ENCODE measurements around the gene SAMD4A.
A peak's percentile ranks its signal among the peaks of the same experiment; 100 is the strongest.

Gene SAMD4A

GRCh38 chr14:54638135-54638446 lies 71.2 kb downstream of the SAMD4A start:
- no peak for DNase-seq

GRCh38 chr14:54639611-54640010 lies 72.7 kb downstream of the SAMD4A start:
- no peak for DNase-seq

- DNase-seq: no peak
Observed at GRCh38 chr14:54640506-54640905, 73.6 kb downstream of the SAMD4A start.

GRCh38 chr14:54642121-54642520 lies 75.2 kb downstream of the SAMD4A start:
- no peak for DNase-seq

GRCh38 chr14:54642801-54643695 lies 76.1 kb downstream of the SAMD4A start:
- peak; percentile 3 for DNase-seq

GRCh38 chr14:54643696-54644176 lies 76.8 kb downstream of the SAMD4A start:
- DNase-seq: no peak

- DNase-seq: no peak
Observed at GRCh38 chr14:54645639-54646038, 78.7 kb downstream of the SAMD4A start.

GRCh38 chr14:54646626-54647025 lies 79.7 kb downstream of the SAMD4A start:
- no peak for DNase-seq

GRCh38 chr14:54647378-54647777 lies 80.5 kb downstream of the SAMD4A start:
- DNase-seq: no peak

- DNase-seq: no peak
Observed at GRCh38 chr14:54649056-54649455, 82.1 kb downstream of the SAMD4A start.

- DNase-seq: no peak
Observed at GRCh38 chr14:54650331-54650958, 83.5 kb downstream of the SAMD4A start.

GRCh38 chr14:54650959-54651351 lies 84.0 kb downstream of the SAMD4A start:
- no peak for DNase-seq

GRCh38 chr14:54651649-54652048 lies 84.7 kb downstream of the SAMD4A start:
- DNase-seq: no peak

GRCh38 chr14:54652188-54652587 lies 85.3 kb downstream of the SAMD4A start:
- no peak for DNase-seq

GRCh38 chr14:54652605-54653052 lies 85.7 kb downstream of the SAMD4A start:
- DNase-seq: no peak

- no peak for DNase-seq
Observed at GRCh38 chr14:54653712-54654469, 87.0 kb downstream of the SAMD4A start.

GRCh38 chr14:54654605-54655004 lies 87.7 kb downstream of the SAMD4A start:
- no peak for DNase-seq

GRCh38 chr14:54658836-54659235 lies 91.9 kb downstream of the SAMD4A start:
- DNase-seq: no peak

GRCh38 chr14:54659365-54659764 lies 92.4 kb downstream of the SAMD4A start:
- no peak for DNase-seq

- DNase-seq: no peak
Observed at GRCh38 chr14:54660604-54661111, 93.7 kb downstream of the SAMD4A start.

GRCh38 chr14:54662491-54663133 lies 95.7 kb downstream of the SAMD4A start:
- DNase-seq: no peak

- no peak for DNase-seq
Observed at GRCh38 chr14:54664961-54665360, 98.0 kb downstream of the SAMD4A start.

- no peak for DNase-seq
Observed at GRCh38 chr14:54665946-54666345, 99.0 kb downstream of the SAMD4A start.

Data from RPMI8226 (cell line).